Upper lobe of left lung (tissue), 4 donors: ENCODE results near the gene PRDX1.

Experiments used
- POLR2A ChIP-seq, 4 donors: fragments of 450-650 bp; IDR thresholded peaks; one replicate each; pipeline ENCODE4 v1.5.1; 2016 to 2017; ENCODE audit warnings: antibody characterized with exemption in 4 of 4, mild to moderate bottlenecking in 2 of 4
- POLR2AphosphoS5 ChIP-seq, 2 donors: sonication (generic); formaldehyde crosslinking; IDR thresholded peaks; one replicate each; pipeline ENCODE4 v1.5.1; 2017; ENCODE audit warnings: antibody characterized with exemption in 2 of 2
- TF ChIP-seq, protein P1 (sequence below), 6 experiments: fragments of 450-650 bp in 4 of 6; fragments of 200-600 bp in 2 of 6; sonication (generic) in 2 of 6; IDR thresholded peaks; one replicate each; pipeline ENCODE4 v1.5.1; 2016 to 2019; ENCODE audit warnings: antibody characterized with exemption in 6 of 6

DNA sequence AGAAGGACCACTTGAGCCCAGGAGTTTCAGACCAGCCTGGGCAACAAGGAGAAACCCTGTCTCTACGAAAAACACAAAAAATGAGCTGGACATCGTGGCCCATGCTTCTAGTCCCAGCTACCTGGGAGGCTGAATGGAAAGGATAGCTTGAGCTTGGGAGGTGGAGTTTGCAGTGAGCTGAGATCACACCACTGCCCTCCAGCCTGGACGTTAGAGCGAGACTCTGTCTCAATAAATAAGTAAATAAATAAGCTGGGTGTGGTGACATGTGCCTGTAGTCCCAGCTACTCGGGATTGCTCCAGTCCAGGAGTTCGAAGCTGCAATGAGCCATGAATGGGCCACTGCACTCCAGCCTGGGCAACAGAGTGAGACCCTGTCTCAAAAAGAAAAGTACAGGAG, 32.5 kb upstream of the PRDX1 start:
- no peak for TF ChIP-seq POLR2A (IDR thresholded peaks at IDR 0.05)
- TF ChIP-seq, protein P1, sequence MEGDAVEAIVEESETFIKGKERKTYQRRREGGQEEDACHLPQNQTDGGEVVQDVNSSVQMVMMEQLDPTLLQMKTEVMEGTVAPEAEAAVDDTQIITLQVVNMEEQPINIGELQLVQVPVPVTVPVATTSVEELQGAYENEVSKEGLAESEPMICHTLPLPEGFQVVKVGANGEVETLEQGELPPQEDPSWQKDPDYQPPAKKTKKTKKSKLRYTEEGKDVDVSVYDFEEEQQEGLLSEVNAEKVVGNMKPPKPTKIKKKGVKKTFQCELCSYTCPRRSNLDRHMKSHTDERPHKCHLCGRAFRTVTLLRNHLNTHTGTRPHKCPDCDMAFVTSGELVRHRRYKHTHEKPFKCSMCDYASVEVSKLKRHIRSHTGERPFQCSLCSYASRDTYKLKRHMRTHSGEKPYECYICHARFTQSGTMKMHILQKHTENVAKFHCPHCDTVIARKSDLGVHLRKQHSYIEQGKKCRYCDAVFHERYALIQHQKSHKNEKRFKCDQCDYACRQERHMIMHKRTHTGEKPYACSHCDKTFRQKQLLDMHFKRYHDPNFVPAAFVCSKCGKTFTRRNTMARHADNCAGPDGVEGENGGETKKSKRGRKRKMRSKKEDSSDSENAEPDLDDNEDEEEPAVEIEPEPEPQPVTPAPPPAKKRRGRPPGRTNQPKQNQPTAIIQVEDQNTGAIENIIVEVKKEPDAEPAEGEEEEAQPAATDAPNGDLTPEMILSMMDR (IDR thresholded peaks at IDR 0.05), result no peak
- no peak for TF ChIP-seq POLR2AphosphoS5 (IDR thresholded peaks at IDR 0.05)
